Erythroblast (primary cell): ENCODE results near the gene RIPK1.

Experiments used
- GATA1 ChIP-seq: IDR thresholded peaks from 2 replicates; pipeline ENCODE4 v1.6.1; 2011; ENCODE audit warnings: low read depth, mild to moderate bottlenecking, control low read depth, low read length, moderate library complexity
- POLR2A ChIP-seq: IDR thresholded peaks from 2 replicates; pipeline ENCODE4 v1.6.1; 2011; ENCODE audit warnings: mild to moderate bottlenecking, low read length

DNA sequence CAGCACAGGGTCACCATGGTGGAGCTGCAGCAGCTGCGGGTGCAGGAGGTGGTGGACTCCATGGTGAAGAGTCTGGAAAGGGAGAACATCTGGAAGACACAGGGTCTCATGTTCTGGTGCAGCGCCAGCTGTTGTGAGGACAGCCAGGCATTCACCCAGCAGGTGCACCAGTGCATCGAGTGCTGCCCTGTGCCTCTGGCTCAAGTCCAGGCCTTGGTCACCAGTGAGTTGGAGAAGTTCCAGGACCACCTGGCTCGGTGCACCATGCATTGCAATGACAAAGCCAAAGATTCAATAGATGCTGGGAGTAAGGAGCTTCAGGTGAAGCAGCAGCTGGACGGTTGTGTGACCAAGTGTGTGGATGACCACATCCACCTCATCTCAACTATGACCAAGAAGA lies 22.9 kb upstream of the RIPK1 start:
- no peak for TF ChIP-seq POLR2A
- TF ChIP-seq GATA1: no peak
